ENCODE results near the gene MYO18A.

DNA sequence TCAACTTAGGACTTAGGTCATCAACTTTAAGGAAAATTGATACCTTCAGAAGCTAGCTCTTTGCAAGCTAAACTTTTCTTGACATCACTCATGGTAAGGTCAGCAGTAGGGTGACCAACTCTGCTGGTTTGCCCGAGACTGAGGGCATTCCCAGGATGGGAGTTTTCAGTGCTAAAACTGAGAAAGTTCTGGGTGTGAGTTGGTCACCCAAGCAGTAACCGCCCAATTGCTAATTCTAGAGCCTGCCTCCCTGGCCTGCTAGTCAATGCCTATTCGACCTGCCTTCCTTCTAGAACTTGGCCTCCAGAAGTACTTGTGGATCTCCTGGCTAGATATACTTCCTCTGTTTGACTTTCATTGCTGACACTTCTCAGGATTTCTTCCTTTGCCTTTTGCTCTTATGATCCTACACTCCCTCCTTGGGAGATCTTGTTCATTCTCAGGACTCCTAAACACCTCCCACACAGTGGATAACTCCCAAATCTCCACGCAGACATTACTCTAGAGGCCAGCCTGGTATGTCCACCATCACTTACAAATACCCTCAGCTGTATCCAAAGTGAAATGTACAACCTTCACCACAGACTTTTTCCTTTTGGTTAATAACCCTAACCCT lies 10.5 kb upstream of the MYO18A start:
- TF ChIP-seq, protein P1, sequence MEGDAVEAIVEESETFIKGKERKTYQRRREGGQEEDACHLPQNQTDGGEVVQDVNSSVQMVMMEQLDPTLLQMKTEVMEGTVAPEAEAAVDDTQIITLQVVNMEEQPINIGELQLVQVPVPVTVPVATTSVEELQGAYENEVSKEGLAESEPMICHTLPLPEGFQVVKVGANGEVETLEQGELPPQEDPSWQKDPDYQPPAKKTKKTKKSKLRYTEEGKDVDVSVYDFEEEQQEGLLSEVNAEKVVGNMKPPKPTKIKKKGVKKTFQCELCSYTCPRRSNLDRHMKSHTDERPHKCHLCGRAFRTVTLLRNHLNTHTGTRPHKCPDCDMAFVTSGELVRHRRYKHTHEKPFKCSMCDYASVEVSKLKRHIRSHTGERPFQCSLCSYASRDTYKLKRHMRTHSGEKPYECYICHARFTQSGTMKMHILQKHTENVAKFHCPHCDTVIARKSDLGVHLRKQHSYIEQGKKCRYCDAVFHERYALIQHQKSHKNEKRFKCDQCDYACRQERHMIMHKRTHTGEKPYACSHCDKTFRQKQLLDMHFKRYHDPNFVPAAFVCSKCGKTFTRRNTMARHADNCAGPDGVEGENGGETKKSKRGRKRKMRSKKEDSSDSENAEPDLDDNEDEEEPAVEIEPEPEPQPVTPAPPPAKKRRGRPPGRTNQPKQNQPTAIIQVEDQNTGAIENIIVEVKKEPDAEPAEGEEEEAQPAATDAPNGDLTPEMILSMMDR (IDR thresholded peaks at IDR 0.05): no peak
- no peak for TF ChIP-seq POLR2A (IDR thresholded peaks at IDR 0.05)

Measured in uterus (tissue), 2 donors.